ENCODE measurements around the gene S1PR1. TPM values are rescaled to one million over a fixed set of nuclear protein-coding genes. Genes with fewer than 3 reads are reported as not detected.
"Not testable (repeated sequence)": the region's sequence is repeated elsewhere in the genome, so short reads cannot be mapped to it uniquely, and the experiment has no call there.

Gene S1PR1
- total RNA-seq, 2 donors from 2014 or later = 4.4 to 10.7 TPM

- no peaks in the 10 kb centered on the region for H3K9me3 ChIP-seq
- H3K4me1 ChIP-seq = no peaks in the 10 kb centered on the region
- no peak overlapping the region for H3K9ac ChIP-seq (ENCODE audit: low read depth in 2 of 2, low read length in 2 of 2)
- intact Hi-C loops (cut with DNase I) = no loop called here
- H3K27ac ChIP-seq = no peak overlapping the region
- no peaks in the 10 kb centered on the region for H3K36me3 ChIP-seq
- DNase-seq = no peak
- no peaks in the 10 kb centered on the region for H3K27me3 ChIP-seq
- TF ChIP-seq CTCF (IDR thresholded peaks at IDR 0.05) = no peak
- H3K4me3 ChIP-seq = no peak overlapping the region
Measured at GRCh38 chr1:101221945-101222429, 14.8 kb upstream of the S1PR1 start.

GRCh38 chr1:101227837-101228236, 9.0 kb upstream of the S1PR1 start:
- TF ChIP-seq CTCF (IDR thresholded peaks at IDR 0.05) = no peak
- no peak overlapping the region for H3K27ac ChIP-seq

GRCh38 chr1:101228424-101229134, 8.2 kb upstream of the S1PR1 start:
- Histone ChIP-seq H3K4me1 (no peaks in the 10 kb centered on the region), H3K4me3 (no peak overlapping the region), H3K36me3 (no peaks in the 10 kb centered on the region), H3K9me3 (no peaks in the 10 kb centered on the region), H3K9ac (ENCODE audit: low read depth in 2 of 2, low read length in 2 of 2) (no peak overlapping the region), H3K27ac (no peak overlapping the region), H3K27me3 (no peaks in the 10 kb centered on the region)
- no peak for DNase-seq
- no peak for TF ChIP-seq CTCF (IDR thresholded peaks at IDR 0.05)
- intact Hi-C loops (cut with DNase I) = no loop called here

More at GRCh38 chr1:101227837-101228236, 9.0 kb upstream of the S1PR1 start:
- Histone ChIP-seq H3K9me3 (no peaks in the 10 kb centered on the region), H3K4me1 (no peaks in the 10 kb centered on the region), H3K4me3 (no peak overlapping the region), H3K36me3 (no peaks in the 10 kb centered on the region), H3K9ac (ENCODE audit: low read depth in 2 of 2, low read length in 2 of 2) (no peak overlapping the region), H3K27me3 (no peaks in the 10 kb centered on the region)
- intact Hi-C loops (cut with DNase I) = no loop called here
- no peak for DNase-seq

- H3K4me1 ChIP-seq; intact Hi-C loops (cut with DNase I); H3K9ac ChIP-seq (ENCODE audit: low read depth in 2 of 2, low read length in 2 of 2); DNase-seq; H3K36me3 ChIP-seq; H3K9me3 ChIP-seq; H3K4me3 ChIP-seq; H3K27ac ChIP-seq: not testable (repeated sequence)
- peaks cover 12% of the 10 kb centered on the region for H3K27me3 ChIP-seq
Measured at GRCh38 chr1:101232182-101232581, 4.6 kb upstream of the S1PR1 start.

- Histone ChIP-seq H3K27me3 (peaks cover 23% of the 10 kb centered on the region), H3K9me3 (no peaks in the 10 kb centered on the region), H3K36me3 (no peaks in the 10 kb centered on the region), H3K9ac (ENCODE audit: low read depth in 2 of 2, low read length in 2 of 2) (no peak overlapping the region), H3K27ac (no peak overlapping the region), H3K4me3 (no peak overlapping the region), H3K4me1 (no peaks in the 10 kb centered on the region)
- intact Hi-C loops (cut with DNase I) = no loop called here
- TF ChIP-seq CTCF (IDR thresholded peaks at IDR 0.05) = no peak
- no peak for DNase-seq
Measured at GRCh38 chr1:101233495-101233894, 3.3 kb upstream of the S1PR1 start.

GRCh38 chr1:101235216-101235695, 1.6 kb upstream of the S1PR1 start:
- Histone ChIP-seq H3K27me3 (peaks cover 23% of the 10 kb centered on the region), H3K9me3 (no peaks in the 10 kb centered on the region), H3K36me3 (no peaks in the 10 kb centered on the region), H3K27ac (no peak overlapping the region), H3K9ac (ENCODE audit: low read depth in 2 of 2, low read length in 2 of 2) (no peak overlapping the region), H3K4me1 (no peaks in the 10 kb centered on the region), H3K4me3 (no peak overlapping the region)
- TF ChIP-seq CTCF (IDR thresholded peaks at IDR 0.05) = no peak
- DNase-seq = no peak
- intact Hi-C loops (cut with DNase I) = no loop called here
